Muscle layer of duodenum (tissue), 2 donors: Measurements from ENCODE around the gene CAPZA2.

ENCODE experiments used
- H3K27ac ChIP-seq: one replicate; pipeline ENCODE4 v1.7.0; 2013; ENCODE audit warnings: mild to moderate bottlenecking, low read length
- H3K27me3 ChIP-seq: one replicate; pipeline ENCODE4 v1.7.0; 2013; ENCODE audit warnings: low read depth, mild to moderate bottlenecking, control low read depth, low read length
- H3K36me3 ChIP-seq, 2 donors: one replicate each; pipeline ENCODE4 v1.7.0; 2013; ENCODE audit warnings: low read length in 2 of 2, control low read depth in 1 of 2, mild to moderate bottlenecking in 1 of 2; ENCODE audit not compliant: insufficient read depth in 2 of 2, control insufficient read depth in 1 of 2
- H3K4me1 ChIP-seq, 2 donors: one replicate each; pipeline ENCODE4 v1.7.0; 2013; ENCODE audit warnings: low read length in 2 of 2, mild to moderate bottlenecking in 2 of 2, control low read depth in 1 of 2, moderate library complexity in 1 of 2; ENCODE audit not compliant: insufficient read depth in 2 of 2, control insufficient read depth in 1 of 2
- H3K4me3 ChIP-seq, 2 donors: one replicate each; pipeline ENCODE4 v1.7.0; 2013; ENCODE audit warnings: low read length in 2 of 2, low read depth in 1 of 2, mild to moderate bottlenecking in 1 of 2
- H3K9me3 ChIP-seq, 2 donors: one replicate each; pipeline ENCODE4 v1.7.0; 2013; ENCODE audit warnings: low read length in 2 of 2, control low read depth in 1 of 2, mild to moderate bottlenecking in 1 of 2; ENCODE audit not compliant: control insufficient read depth in 1 of 2
- donor health status: healthy.

CAPZA2 gene

DNA sequence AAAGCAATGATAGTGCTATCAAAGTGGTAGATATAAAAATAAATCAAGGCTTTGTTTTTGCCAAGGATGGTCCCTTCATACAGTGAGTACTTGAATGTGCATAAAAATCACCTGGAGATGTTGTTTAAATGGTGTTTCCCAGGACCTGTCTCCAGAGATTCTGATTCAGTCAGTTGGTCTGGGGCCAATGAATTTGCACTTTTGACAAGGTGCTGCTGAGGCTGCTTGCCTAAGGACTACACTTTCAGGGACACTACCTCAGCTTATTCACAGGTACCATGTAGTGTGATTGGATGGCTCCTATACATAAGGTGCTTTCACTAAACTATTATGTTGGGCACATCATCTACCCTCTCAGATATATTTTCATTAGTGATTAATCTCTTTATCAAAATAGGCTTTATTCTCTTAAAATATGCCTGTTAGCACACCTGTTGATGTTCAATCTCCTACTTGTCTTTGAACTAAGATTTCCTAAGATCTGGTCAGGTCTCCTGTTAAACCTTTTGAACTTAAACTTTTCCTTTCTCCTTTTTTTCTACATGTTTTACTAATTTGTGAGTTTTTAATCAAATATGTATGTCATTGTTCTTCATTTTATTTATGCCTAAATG, 24.3 kb downstream of the CAPZA2 start:
- Histone ChIP-seq H3K27me3 (no peaks in the 10 kb centered on the region), H3K36me3 (peaks cover 0 to 7% of the 10 kb centered on the region in 2 donors), H3K4me3 (no peak overlapping the region), H3K9me3 (no peaks in the 10 kb centered on the region), H3K4me1 (peaks cover 0 to 18% of the 10 kb centered on the region in 2 donors), H3K27ac (no peak overlapping the region)

DNA sequence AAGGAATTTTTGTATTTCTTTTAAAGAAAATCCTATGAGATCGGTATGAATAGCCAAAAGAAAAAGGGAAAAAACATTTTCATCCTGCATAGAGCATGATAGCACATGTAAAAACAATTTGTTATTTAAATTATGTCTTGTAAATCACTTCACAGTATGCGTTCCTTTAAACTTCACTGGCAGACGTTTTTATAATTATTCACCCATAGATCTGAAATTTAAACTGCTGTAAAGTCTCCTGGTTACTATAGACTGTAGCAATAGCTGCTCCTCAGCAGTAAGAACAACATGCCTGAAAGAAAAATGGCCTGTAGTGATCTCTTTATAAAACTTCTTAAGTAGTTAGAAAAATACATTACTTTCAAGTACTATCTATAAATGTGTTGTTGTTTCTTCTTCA, 26.5 kb downstream of the CAPZA2 start:
- no peak overlapping the region for H3K4me3 ChIP-seq
- H3K27me3 ChIP-seq, result no peaks in the 10 kb centered on the region
- no peak overlapping the region for H3K27ac ChIP-seq
- H3K36me3 ChIP-seq, result peaks cover 16 to 25% of the 10 kb centered on the region in 2 donors
- H3K9me3 ChIP-seq, result no peaks in the 10 kb centered on the region
- peaks cover 0 to 12% of the 10 kb centered on the region in 2 donors for H3K4me1 ChIP-seq

DNA sequence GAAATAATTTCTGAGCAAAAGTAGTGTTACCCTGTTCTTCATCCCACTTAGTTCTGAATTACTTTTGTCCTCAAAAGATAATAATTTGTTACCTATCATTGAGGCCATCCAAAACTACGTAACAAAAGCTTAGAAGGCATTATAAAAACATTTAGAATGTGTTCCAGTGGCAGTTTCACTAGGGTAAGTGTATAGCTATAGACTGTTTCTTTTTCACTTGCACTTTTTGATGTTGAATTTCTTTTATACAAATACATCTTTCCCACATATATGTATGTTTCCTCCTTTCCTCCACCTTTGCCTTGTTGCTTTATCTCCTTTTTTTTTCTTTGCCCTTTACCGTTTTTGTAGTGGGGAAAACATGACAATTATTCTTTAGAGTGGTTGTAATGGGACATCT, 33.5 kb downstream of the CAPZA2 start:
- peaks cover 0 to 14% of the 10 kb centered on the region in 2 donors for H3K4me1 ChIP-seq
- H3K36me3 ChIP-seq, result peaks cover 24 to 27% of the 10 kb centered on the region in 2 donors

DNA sequence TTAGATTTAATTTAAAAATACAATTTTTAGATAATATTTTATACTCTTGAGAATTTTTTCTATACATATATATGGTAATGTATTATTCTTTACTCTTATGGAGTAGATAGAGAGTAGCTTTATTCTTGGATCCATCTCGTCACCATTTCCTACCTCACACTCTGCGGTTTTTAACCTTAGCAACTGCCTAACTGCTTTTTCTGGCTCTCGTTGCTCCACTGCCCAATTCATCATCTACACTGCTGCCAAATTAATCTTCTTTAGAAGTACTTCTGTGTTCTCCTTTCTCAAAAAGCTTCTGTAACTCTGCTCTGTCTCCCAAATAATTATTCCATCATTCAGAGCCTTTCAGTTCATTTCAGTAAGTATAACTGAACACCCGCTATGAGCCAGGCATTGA, 35.3 kb downstream of the CAPZA2 start:
- Histone ChIP-seq H3K27me3 (no peaks in the 10 kb centered on the region), H3K4me1 (peaks cover 0 to 14% of the 10 kb centered on the region in 2 donors), H3K9me3 (no peaks in the 10 kb centered on the region), H3K36me3 (peaks cover 25 to 27% of the 10 kb centered on the region in 2 donors), H3K4me3 (no peak overlapping the region), H3K27ac (no peak overlapping the region)

More for the DNA sequence above, 33.5 kb downstream of the CAPZA2 start:
- Histone ChIP-seq H3K27me3 (no peaks in the 10 kb centered on the region), H3K27ac (no peak overlapping the region), H3K4me3 (no peak overlapping the region), H3K9me3 (no peaks in the 10 kb centered on the region)

DNA sequence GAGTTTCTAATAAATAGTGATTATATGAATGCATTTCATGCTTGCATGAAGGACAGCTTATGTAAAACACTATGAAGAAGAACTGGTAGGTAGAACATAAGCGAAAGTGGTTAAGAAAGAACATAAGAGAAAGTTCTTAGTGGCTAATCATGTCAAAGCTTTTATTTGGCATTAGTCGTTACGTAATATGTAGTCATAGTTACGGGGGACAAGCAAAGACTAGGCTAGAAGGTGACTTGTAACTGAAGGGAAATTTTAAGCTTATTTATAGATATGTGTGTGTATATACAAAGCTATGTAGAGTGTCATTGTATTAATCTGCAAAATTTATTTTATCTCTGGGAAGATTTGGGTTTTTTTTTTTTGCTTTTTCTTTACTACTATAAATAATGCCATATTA, 36.9 kb downstream of the CAPZA2 start:
- peaks cover 0 to 14% of the 10 kb centered on the region in 2 donors for H3K4me1 ChIP-seq
- no peaks in the 10 kb centered on the region for H3K27me3 ChIP-seq
- H3K9me3 ChIP-seq, result no peaks in the 10 kb centered on the region
- H3K36me3 ChIP-seq, result peaks cover 13 to 17% of the 10 kb centered on the region in 2 donors
- no peak overlapping the region for H3K27ac ChIP-seq
- H3K4me3 ChIP-seq, result no peak overlapping the region

DNA sequence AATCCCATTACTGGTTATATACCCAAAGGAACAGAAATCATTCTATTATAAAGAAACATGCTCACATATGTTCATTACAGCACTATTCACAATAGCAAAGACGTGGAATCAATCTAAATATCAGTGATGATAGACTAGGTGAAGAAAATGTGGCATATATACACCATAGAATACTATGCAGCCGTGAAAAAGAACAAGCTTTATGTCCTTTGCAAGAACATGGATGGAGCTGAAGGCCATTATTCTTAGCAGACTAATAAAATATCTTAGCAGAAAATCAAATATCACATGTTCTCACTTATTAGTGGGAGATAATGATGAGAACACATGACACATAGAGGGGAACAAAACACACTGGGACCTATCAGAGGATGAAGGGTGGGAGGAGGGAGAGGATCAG, 38.8 kb downstream of the CAPZA2 start:
- H3K36me3 ChIP-seq, result peaks cover 11 to 22% of the 10 kb centered on the region in 2 donors
- no peaks in the 10 kb centered on the region for H3K27me3 ChIP-seq
- peaks cover 0 to 14% of the 10 kb centered on the region in 2 donors for H3K4me1 ChIP-seq
- no peak overlapping the region for H3K27ac ChIP-seq
- H3K9me3 ChIP-seq, result no peaks in the 10 kb centered on the region
- H3K4me3 ChIP-seq, result no peak overlapping the region

DNA sequence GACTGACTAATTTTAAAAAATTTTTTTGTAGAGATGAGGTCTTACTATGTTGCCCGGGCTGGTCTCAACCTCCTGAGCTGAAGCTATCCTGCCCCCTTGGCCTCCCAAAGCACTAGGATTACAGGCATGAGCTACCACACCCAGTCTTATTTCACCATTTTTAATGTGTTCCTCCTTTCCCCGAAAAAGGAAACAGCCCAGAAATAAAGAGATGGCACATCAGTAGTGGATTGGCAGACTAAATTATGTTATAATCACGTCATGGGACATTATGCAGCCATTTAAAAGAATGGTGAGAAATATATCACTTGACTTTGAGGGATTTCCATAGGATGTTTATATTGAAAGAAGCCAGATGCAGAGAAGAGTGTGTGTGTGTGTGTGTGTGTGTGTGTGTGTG, 40.5 kb downstream of the CAPZA2 start:
- Histone ChIP-seq H3K9me3 (no peaks in the 10 kb centered on the region), H3K27me3 (no peaks in the 10 kb centered on the region), H3K36me3 (peaks cover 19 to 32% of the 10 kb centered on the region in 2 donors), H3K27ac (no peak overlapping the region), H3K4me3 (no peak overlapping the region), H3K4me1 (peaks cover 0 to 11% of the 10 kb centered on the region in 2 donors)

DNA sequence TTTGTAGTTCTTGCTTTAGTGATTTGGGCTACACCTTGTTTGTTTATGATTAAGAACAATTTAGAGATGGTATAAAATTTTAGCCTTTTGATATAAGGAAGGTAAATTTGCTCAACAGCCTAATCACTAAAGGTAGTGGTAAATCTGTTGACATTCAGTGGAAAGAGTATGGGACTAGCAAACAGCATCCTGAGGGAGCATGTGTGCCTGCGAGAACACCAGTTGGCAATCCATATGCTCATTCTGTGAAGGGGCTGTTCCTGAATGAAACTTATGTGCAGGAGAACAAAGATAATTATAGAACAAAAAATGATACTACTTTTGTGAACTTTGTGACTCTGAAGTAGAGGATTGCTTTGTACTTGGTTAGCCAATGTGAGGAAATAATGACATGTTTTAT, 44.0 kb downstream of the CAPZA2 start:
- H3K4me3 ChIP-seq, result no peak overlapping the region
- no peaks in the 10 kb centered on the region for H3K9me3 ChIP-seq
- no peaks in the 10 kb centered on the region for H3K4me1 ChIP-seq
- no peak overlapping the region for H3K27ac ChIP-seq
- H3K36me3 ChIP-seq, result peaks cover 26 to 42% of the 10 kb centered on the region in 2 donors
- H3K27me3 ChIP-seq, result no peaks in the 10 kb centered on the region

DNA sequence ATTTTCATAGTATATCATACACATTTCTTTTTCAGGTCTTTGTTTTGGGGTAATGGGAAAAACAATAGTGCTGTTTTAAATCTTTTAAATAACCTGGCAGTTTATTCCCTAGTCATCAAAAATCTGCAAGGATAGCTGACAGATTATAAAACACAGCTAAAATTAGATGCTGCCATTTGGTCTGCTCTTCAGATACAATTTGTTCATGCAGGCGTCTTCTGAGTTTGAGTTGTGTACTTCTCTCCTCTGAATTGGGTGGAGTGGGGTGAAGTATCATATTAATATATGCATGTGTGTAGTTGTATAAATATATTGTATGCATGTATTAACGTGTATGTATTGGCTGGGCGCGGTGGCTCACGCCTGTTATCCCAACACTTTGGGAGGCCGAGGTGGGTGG, 48.0 kb downstream of the CAPZA2 start:
- no peaks in the 10 kb centered on the region for H3K27me3 ChIP-seq
- no peaks in the 10 kb centered on the region for H3K9me3 ChIP-seq
- no peak overlapping the region for H3K4me3 ChIP-seq
- peaks cover 54 to 58% of the 10 kb centered on the region in 2 donors for H3K36me3 ChIP-seq
- H3K27ac ChIP-seq, result no peak overlapping the region
- no peaks in the 10 kb centered on the region for H3K4me1 ChIP-seq

DNA sequence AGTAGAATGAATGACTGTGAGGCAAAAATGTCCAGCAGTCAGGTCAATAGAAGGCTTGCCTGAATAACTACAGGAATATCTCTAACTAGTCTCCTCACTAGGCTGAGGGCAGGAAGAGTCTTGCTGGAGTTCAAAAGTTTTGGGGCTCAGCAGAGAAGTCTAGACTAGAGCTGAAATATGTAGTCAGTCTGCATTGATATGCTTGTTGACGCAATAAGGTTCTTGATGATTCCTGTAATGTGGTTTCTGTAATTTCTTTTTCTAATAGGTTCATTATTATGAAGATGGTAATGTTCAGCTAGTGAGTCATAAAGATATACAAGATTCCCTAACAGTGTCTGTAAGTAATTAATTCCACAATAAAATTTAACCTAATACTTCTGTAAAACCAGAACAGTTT, 49.4 kb downstream of the CAPZA2 start:
- no peaks in the 10 kb centered on the region for H3K4me1 ChIP-seq
- H3K36me3 ChIP-seq, result peaks cover 49 to 61% of the 10 kb centered on the region in 2 donors
- no peak overlapping the region for H3K4me3 ChIP-seq
- H3K27me3 ChIP-seq, result no peaks in the 10 kb centered on the region
- no peaks in the 10 kb centered on the region for H3K9me3 ChIP-seq
- no peak overlapping the region for H3K27ac ChIP-seq

DNA sequence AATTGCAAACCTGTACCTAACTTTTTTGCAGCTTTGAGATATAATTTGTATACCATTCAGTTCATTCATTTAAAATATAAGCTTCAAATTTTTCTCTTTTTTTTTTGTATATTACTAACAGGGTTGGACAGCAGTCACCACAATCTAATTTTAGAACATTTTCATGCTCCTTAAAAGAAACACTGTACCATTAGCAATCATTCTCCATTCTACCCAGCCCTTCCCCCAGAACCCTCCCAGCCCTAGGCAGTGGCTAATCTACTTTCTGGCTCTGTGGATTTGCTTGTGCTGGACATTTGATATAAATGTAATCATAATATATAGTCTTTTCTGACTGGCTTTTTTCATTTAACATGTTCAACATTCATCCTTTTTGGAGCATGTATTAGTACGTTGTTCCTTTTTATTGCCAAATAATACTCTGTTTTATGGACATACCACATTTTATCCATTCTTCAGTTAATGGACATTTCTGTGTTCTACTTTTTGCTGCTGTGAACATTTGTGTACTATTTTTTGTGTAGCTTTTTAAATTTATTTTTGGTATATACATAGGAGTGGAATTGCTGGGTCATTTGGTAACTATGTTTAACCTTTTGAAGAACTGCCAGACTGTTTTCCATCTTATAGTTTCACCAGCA, 50.0 kb downstream of the CAPZA2 start:
- Histone ChIP-seq H3K4me3 (no peak overlapping the region), H3K36me3 (peaks cover 47 to 61% of the 10 kb centered on the region in 2 donors), H3K4me1 (no peaks in the 10 kb centered on the region), H3K27ac (no peak overlapping the region), H3K27me3 (no peaks in the 10 kb centered on the region), H3K9me3 (no peaks in the 10 kb centered on the region)

DNA sequence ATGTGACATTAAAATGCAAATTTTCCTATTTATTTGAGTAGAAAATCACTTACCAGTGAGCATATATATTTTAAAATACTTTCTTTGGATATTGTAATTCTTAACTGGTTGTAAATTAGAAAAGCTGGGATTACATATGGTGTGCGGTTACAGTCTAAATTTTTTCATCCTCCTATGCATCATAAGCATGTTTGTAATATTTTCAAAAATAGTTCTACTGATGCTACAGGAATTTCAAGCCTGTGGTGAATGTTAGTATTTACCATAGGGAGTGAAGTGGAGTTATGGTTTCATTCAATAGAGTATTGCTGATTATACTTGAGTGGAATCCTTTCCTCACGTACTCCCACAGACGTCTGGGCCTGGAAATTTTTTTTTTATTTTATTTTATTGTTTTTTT, 56.3 kb downstream of the CAPZA2 start:
- Histone ChIP-seq H3K27me3 (no peaks in the 10 kb centered on the region), H3K9me3 (no peaks in the 10 kb centered on the region), H3K4me3 (no peak overlapping the region), H3K36me3 (peaks cover 19 to 28% of the 10 kb centered on the region in 2 donors), H3K27ac (no peak overlapping the region), H3K4me1 (no peaks in the 10 kb centered on the region)
